DMS79 (cell line): Measurements from ENCODE around the gene TBCB.
"Not testable (repeated sequence)": the region's sequence is repeated elsewhere in the genome, so short reads cannot be mapped to it uniquely, and the experiment has no call there.

Experiments used
- DNase-seq: peaks from one replicate; lab custom pipeline; 2025; lab: John Stamatoyannopoulos, UW

Gene TBCB, protein sequence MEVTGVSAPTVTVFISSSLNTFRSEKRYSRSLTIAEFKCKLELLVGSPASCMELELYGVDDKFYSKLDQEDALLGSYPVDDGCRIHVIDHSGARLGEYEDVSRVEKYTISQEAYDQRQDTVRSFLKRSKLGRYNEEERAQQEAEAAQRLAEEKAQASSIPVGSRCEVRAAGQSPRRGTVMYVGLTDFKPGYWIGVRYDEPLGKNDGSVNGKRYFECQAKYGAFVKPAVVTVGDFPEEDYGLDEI

DNA sequence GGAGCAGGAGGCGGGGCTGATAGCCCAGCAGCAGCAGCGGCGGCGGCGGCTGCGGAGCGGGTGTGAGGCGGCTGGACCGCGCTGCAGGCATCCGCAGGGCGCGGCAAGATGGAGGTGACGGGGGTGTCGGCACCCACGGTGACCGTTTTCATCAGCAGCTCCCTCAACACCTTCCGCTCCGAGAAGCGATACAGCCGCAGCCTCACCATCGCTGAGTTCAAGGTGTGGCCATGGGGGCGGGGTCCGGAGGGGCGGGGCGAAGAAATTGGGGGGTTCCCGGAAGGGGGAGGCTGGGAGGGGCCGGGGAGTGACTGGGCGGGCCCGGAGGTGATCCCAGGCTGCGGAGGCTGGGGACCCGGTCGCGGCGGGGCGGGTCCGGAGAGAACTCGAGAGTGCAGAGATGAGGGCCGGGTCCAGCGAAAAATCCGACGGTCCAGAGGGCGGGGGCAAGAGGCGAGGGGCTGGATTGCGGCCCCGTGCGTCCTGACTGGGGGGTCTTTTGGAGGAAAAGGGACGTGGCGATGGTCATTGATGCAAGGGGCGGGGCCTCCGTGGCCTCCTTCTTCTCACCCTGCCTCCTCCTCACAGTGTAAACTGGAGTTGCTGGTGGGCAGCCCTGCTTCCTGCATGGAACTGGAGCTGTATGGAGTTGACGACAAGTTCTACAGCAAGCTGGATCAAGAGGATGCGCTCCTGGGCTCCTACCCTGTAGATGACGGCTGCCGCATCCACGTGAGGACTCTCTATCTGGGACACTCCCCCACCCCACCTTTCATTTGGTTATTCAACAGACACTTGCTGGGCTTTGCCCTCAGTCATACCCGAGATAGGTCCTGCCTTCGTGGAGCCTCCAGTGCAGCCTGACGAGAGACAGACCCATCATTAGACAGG is at the start of gene TBCB:
TSS of gene TBCB (plus strand) at position 16 of the 891 bp plus-strand sequence. CDS start at position 109, 93 bp downstream.
- DNase-seq: no peak

DNA sequence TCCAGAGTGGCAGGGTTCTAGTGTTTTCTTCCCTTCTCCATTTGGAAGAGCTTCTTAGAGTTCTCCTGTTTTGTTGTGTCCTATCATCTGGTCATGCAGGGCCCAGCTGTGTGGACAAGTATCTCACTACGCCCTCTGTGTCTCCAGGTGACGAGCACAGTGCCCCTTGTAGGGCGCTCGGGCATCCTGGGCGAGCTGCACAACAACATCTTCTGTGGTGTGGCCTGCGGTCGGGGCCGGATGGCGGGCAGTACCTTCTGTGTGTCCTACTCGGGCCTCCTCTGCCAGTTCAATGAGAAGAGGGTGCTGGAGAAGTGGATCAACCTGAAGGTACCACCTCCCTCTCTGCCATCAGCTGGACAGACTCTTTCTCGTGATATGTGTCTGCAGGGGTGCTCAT is 47.6 kb upstream of the TBCB start:
- DNase-seq: no peak

DNA sequence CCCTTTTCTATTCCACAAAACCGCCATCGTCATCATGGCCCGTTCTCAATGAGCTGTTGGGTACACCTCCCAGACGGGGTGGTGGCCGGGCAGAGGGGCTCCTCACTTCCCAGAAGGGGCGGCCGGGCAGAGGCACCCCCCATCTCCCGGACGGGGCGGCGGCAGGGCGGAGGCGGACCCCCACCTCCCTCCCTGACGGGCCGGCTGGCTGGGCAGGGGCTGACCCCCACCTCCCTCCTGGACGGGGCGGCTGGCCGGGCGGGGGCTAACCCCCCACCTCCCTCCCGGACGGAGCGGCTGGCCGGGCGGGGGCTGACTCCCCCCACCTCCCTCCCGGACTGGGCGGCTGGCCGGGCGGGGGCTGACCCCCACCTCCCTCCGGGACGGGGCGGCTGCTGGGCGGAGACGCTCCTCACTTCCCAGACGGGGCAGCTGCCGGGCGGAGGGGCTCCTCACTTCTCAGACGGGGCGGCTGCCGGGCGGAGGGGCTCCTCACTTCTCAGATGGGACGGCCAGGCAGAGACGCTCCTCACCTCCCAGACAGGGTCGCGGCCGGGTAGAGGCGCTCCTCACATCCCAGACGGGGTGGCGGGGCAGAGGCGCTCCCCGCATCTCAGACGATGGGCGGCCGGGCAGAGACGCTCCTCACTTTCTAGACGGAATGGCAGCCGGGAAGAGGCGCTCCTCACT is 46.3 kb upstream of the TBCB start:
- DNase-seq: not testable (repeated sequence)

DNA sequence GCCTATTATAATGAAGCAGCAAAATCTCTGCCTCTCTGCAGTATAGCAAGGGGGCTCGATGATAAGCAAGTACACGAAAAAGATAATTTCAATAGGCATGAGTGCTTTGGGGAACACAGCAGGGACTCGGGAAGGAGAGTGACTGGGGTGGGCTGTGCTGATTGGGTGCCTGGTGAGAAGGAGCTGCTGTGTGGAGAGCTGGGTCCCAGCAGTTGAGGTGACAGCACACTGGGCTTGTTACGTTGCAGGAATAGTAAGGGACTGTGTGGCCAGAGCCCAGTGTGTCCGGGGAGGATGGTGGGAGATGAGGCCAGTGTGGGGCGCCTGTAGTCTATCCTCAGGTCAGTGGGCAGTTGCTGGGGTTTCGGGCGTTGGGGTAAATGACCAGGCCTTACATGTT is 43.2 kb upstream of the TBCB start:
- no peak for DNase-seq

DNA sequence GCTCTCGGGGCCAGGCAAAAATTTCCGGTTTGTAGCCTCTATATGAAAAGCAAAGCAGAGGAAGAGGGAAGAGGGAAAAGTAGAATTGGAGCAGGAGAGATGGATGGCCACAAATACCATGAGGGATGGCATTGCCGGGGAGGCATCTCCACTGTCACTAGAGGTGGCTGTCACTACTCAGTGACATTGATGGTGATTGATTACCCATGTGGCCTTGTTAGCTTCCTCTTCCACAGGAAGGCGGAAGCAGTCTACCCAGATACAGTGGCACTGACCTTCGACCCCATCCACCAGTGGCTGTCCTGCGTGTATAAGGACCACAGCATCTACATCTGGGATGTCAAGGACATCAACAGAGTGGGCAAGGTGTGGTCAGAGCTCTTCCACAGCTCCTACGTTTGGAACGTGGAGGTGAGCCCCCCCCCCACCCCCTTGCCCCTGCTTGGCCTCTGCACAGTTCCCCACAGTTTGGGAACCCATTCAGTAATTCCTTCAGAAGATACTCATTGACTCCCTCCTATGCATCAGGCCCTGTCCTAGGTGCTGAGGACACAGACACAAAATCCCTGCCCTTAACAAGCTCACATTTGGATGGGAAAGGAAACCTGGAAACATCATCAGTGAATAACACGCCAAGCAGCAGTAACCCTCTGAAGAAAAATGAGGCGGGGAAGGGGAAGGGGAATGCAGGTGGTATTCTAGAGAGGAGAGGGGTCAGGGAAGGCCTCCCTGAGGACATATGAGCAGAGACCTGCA is 42.0 kb upstream of the TBCB start:
- DNase-seq: no peak

DNA sequence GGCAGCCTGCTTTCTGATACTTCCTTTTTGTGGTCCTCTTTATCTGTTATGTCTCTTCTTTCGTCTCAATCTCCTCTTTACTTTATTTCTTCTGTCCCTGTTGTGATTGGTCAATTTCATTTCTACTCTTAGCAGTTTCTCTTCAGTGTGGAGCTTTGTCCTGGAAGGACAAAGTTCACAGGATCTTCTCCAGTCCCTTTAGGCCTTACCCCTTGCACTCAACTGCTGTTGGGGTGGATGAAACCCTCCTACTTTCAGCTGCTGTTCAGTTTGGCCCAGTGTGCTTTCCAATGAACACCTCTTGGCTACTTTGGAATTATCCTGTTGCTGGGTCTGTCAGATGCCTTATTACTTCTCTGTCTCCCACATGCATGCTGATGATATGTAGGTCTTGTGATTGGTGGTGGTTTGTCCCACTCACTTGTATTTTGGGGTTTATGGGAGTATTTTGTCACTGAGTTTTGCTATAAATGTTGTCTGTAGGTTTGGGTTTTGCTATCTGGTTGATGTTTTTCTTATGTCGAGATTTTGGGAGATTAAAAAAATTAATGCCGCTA is 35.8 kb upstream of the TBCB start:
- no peak for DNase-seq

DNA sequence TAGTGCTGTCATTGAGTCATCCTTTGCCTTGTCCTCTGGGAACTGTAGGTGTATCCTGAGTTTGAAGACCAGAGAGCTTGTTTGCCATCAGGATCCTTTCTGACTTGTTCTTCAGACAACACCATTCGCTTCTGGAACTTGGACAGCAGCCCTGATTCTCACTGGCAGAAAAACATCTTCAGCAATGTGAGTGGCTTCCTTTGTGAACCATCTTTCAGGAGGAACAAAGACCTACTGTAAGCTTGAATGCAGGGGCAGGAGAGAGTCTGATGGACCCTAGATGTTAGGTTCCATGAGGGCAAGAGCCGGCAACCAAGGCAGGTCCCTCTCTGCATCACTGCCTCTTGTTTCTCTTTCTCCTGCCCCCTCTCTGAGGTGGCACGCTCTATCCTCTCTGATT is 33.9 kb upstream of the TBCB start:
- no peak for DNase-seq

DNA sequence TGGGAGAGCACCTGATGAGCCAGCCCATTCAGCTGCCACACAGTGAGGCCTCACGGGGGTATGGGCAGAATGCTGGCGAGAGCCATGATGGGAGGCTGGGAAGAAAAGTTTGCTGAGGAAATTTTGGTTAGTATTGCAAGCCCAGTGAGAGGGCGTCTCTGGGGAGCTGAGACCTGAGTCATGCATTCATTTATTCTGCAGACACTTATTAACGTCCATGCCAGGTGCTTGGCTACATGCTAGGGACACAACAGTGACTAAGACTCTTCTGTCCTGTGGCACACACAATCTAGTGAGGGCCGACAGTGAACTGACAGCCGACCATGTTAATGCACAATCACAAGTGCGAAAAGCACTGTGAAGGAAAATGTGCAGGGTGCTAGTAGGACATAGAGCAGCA is 33.4 kb upstream of the TBCB start:
- no peak for DNase-seq

DNA sequence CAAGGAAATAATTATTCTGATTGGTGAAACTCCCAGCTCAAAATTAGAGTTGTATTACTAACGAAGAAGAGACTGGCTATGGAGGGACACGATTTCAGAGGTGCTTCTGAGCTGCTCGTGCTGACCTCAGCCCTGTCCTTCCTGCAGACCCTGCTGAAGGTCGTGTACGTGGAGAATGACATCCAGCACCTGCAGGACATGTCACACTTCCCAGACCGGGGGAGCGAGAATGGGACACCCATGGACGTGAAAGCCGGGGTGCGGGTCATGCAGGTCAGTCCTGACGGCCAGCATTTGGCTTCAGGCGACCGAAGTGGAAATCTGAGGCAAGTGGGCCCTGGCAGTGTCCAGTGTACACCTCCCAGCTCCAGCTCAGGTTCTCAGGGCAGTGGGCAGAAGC is 32.4 kb upstream of the TBCB start:
- DNase-seq: no peak

DNA sequence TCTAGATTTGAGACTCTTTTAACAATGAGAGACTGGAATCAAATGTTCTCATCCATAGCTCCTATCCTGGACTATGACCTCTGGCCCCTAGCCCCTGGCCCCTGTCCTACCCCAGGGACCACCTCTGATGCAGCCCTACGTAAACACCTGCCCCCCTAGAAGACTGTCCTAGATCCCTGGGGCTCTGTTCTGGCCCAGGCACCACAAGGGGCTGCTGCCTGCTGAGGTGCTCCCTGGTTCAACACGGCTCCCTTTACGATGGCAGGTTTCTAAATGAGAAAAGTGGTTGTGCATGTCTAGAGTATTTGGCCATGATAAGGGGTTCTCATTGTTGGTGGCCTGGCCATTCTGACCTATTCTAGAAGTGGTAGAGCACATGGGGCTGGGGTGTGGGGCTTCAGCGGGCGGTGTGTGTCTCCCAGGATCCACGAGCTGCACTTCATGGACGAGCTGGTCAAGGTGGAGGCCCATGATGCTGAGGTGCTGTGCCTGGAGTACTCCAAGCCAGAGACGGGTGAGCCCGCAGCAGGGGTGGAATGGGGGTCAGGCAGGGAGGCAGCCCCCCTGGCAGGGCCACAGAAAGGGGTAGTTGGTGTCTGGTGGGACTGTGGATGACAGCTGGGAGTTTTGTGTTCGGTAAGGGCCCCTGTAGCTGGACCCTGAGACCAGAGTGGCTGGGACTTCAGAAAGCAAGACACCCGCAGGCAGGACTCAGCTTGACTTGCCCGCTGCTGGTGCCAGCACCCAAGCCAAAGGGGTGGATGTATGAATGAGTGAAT is 30.8 kb upstream of the TBCB start:
- no peak for DNase-seq

DNA sequence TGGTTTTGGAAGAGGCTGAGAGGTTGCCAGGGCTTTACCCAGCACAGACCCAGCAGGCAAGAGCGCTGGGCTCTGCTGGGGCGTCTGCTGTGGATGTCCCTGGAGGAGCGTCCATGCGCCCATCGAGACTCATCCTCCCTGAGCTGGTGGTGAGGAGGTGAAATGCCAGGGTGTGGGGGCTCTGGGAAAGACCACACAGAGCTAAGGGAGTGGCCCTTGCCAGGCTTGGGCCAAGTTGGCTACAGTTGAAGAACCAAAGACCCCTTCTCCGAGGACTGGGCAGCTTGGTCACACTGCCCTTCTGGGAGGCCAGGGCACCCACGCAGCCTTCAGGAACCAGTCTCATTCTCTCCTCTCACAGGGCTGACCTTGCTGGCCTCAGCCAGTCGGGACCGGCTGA is 28.9 kb upstream of the TBCB start:
- DNase-seq: no peak

DNA sequence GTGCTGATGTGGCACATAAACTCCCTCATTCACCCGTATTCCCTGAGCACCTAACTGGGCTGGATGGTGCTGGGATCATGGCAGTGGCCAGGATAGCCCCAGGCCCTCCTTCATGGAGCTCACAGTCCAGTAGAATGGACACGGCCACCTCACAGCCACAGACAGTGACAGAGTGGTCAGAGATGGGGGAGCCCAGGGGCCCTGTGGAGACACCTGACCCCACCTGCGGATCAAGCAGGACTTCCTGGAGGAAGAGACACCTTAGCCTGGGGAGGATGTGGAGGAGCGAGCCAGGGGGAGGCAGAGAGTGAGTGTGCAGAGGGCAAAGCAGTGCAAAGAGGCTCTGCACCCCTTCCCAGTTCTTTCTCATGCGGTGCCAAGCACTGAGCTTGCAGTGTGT is 25.4 kb upstream of the TBCB start:
- DNase-seq: no peak

DNA sequence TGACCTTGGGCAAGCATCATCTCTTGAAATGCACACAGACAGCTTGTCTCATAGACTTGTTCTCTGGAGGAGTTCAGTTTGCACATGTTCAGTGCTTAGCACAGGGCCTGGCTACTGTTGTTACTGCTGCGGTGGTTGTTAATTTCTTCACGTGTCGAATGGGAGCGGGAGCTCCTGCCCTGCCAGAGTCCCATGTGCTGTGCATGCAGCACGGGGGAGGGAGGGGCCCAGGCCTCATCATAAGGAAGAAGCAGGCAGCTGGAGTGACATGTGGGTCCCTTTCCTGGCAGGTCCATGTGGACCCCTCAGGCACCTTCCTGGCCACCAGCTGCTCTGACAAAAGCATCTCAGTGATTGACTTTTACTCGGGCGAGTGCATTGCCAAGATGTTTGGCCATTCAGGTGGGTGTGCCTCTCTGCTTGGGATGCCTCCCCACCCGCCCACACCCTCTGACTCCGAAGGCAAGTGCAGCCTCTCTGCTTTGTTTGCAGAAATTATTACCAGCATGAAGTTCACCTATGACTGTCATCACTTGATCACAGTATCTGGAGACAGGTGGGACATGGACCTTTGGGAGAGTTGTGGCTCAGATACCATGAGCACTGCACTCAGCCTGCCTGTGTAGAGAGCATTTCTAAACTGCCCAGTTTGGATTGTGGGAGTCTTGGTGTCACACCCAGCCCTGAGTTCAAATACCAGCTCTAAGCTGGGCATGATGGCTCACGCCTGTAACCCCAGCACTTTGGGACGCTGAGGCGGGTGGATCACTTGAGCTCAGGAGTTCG is 24.2 kb upstream of the TBCB start:
- DNase-seq: no peak

DNA sequence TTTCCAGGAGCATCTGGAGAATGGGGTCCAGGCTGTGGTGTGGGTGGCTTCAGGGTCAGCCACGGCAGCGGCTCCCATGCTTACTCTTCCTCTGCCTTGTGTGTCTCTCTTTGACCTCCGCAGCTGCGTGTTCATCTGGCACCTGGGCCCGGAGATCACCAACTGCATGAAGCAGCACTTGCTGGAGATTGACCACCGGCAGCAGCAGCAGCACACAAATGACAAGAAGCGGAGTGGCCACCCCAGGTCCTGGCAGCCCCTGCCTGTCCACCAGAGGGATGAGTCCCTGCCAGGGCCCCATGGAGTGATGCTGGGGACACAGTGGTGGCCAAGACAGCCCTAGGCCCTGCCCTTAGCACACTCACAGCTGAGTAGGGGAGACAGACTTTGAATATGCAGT is 22.7 kb upstream of the TBCB start:
- DNase-seq: no peak

DNA sequence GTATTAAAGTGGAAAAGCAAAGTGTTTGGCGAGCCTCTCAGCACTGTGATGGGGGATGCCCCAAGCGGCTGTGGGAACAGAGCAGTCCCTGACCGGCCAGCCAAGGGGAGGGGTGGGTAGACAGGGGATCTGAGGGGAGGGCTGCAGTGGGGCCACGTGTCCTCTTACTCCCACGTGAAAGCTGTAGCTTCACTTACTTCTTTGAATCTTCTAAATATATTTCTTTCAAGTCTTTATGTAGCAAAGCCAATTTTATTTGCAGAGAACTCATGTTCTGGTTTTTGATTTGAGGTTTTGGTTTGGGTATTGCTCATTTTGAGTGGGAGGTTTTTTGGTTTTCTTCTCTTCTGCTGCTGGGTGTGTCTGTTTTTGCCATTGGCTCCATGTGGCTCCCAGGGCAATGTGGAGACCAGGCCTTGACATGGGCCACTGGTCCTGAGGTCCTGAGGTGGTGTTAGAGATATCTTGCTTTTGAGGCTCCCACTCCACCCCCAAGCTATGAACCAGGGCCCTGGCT is 22.1 kb upstream of the TBCB start:
- DNase-seq: no peak

DNA sequence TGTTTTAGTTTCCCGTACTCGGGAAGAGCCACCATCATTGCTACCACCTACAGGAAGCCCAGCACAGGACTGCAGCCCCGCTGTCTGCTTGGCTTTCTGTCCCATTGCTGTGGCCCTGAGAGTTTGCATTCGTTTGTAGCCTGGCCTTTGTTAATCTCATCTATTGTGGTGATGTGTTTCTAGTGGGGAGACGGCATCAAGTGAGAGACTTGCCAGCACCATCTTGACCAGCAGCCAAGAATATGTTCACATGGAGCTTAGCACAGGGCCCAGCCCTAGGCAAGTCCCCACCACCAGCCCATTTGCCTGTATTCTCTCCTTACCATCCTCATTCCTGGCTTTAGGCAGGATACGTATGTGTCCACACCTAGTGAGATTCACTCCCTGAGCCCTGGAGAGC is 21.6 kb upstream of the TBCB start:
- DNase-seq: no peak

DNA sequence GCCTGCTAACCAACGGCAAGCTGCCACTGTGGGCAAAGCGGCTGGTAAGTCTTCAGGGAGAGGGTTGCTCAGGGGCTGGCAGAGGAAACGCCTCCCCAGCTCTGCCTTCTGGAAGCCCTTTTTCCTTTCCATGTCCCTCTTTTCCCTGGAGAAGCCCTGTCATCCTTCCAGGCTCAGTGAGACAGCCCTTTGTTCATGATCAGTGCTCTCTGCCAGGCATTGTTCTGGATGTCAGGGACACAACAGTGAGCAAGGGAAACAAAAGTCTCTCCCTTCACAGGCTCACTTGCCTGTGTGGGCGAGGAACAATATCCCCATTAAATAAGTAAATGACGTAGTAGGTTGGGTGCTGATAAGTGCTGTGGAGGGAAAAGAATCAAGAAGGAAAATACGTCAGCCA is 18.2 kb upstream of the TBCB start:
- DNase-seq: no peak

DNA sequence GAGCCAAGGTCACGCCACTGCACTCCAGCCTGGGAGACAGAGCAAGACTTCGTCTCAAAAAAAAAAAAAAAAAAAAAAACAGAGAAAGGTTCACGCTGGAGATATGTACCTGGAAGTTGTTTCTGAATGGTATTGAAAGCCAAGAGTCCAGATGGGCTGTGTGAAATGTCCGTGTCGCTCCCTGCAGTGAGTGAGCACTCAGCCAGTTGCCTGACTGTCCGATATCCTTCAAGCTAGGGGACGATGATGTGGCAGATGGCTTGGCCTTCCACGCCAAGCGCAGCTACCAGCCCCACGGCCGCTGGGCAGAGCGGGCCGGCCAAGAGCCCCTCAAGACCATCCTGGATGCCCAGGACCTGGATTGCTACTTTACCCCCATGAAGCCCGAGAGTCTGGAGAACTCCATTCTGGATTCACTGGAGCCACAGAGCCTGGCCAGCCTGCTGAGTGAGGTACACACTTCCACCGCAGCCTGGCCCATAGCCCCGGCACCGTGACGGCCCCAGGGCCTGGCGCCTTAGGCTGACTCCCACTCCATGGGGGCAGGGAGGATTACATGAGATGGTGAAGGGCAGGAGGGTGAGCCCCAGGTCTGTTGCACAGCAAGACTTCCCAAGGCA is 16.0 kb upstream of the TBCB start:
- DNase-seq: no peak

DNA sequence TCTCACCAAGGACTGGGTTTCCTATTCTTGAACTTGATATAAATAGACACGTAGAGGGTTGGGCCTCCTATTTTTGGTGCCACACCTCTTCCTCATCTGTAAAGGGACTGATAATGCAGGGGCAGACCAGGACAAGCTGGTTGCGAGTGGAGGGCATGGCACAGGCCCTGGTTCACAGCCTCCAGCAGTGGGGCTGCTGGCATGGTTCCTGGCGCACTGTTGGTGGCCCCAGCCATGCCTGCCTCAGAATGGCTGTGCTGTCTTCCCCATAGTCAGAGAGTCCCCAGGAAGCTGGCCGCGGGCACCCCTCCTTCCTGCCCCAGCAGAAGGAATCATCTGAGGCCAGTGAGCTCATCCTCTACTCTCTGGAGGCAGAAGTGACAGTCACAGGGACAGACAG is 14.8 kb upstream of the TBCB start:
- DNase-seq: no peak
